Vagina (tissue), 2 donors: ENCODE results near the gene CCDC81.

Experiments used
- POLR2A ChIP-seq, 2 donors: fragments of 450-650 bp; IDR thresholded peaks; one replicate each; pipeline ENCODE4 v1.6.1; 2017; ENCODE audit warnings: antibody characterized with exemption in 2 of 2, mild to moderate bottlenecking in 2 of 2, moderate library complexity in 2 of 2
- POLR2AphosphoS5 ChIP-seq, 2 donors: sonication (generic); formaldehyde crosslinking; IDR thresholded peaks; one replicate each; pipeline ENCODE4 v1.9.0; 2017; ENCODE audit warnings: antibody characterized with exemption in 2 of 2, mild to moderate bottlenecking in 2 of 2, low read depth in 1 of 2; ENCODE audit not compliant: insufficient read depth in 1 of 2

DNA sequence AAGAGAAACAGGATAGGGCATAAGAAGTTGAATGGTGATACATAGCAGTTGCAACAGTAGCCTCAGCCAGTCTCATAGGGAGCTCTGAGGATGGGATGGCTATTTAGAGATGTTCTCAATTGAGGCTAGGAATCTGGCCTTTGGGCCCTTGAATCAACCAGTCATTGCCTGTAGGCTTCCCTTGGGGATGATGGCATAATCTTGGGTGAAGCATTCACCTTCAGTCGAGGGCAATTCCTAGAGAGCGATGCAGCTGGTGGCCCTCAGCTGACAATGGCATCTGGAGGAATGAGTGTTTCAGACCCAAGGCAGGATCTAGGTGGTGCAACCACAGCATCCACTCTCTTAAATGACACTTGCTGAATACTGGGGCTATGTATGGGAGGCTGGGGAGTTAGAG, 61.0 kb downstream of the CCDC81 start:
- TF ChIP-seq POLR2AphosphoS5 (IDR thresholded peaks at IDR 0.05; ENCODE audit: insufficient read depth in 1 of 2, low read depth in 1 of 2) (no peak), POLR2A (IDR thresholded peaks at IDR 0.05) (no peak)
